Heart left ventricle (tissue), 16 donors: ENCODE results near the gene TGM4. TPM values are rescaled to one million over a fixed set of nuclear protein-coding genes. Genes with fewer than 3 reads are reported as not detected.

Experiments used
- ATAC-seq, 4 donors: fragments of 200-7000 bp; cut with Tn5 transposase; one replicate each; pipeline ENCODE4 v1.9.1; 2020 to 2022; ENCODE audit warnings: moderate library complexity in 4 of 4, mild to moderate bottlenecking in 3 of 4, moderate number of reproducible peaks in 1 of 4
- DNase-seq, 5 donors: peaks; one replicate each; pipeline ENCODE4 v3.0.0-alpha.2; 2020
- H3K27ac ChIP-seq, 12 donors: fragments of 200-600 bp; sonication (generic) in 4 of 12; one replicate each; pipeline versions ENCODE4 v1.5.0 to v1.8.0; 2016 to 2022; ENCODE audit warnings: mild to moderate bottlenecking in 2 of 12
- H3K27me3 ChIP-seq, 9 donors: fragments of 200-600 bp; sonication (generic) in 2 of 9; one replicate each; pipeline versions ENCODE4 v1.5.1 to v1.8.0; 2016 to 2022; ENCODE audit warnings: mild to moderate bottlenecking in 3 of 9
- H3K36me3 ChIP-seq, 9 donors: fragments of 200-600 bp; sonication (generic) in 2 of 9; one replicate each; pipeline versions ENCODE4 v1.5.0 to v1.8.0; 2018 to 2022; ENCODE audit warnings: mild to moderate bottlenecking in 2 of 9
- H3K4me1 ChIP-seq, 12 donors: fragments of 200-600 bp; sonication (generic) in 4 of 12; one replicate each; pipeline versions ENCODE4 v1.5.0 to v1.8.0; 2016 to 2022; ENCODE audit warnings: mild to moderate bottlenecking in 3 of 12
- H3K4me3 ChIP-seq, 12 donors: fragments of 200-600 bp; sonication (generic) in 4 of 12; one replicate each; pipeline versions ENCODE4 v1.5.0 to v1.8.0; 2017 to 2022; ENCODE audit warnings: mild to moderate bottlenecking in 9 of 12, moderate library complexity in 4 of 12
- H3K9me3 ChIP-seq, 12 donors: fragments of 200-600 bp; sonication (generic) in 4 of 12; one replicate each; pipeline versions ENCODE4 v1.5.0 to v1.8.0; 2016 to 2022; ENCODE audit warnings: mild to moderate bottlenecking in 1 of 12
- CTCF ChIP-seq, 12 donors: fragments of 200-600 bp; sonication (generic) in 4 of 12; IDR thresholded peaks; one replicate each; pipeline versions ENCODE4 v1.5.0 to v1.8.0; 2018 to 2022; ENCODE audit warnings: antibody characterized with exemption in 12 of 12, mild to moderate bottlenecking in 5 of 12
- POLR2A ChIP-seq, 2 donors: fragments of 450-650 bp; IDR thresholded peaks; one replicate each; pipeline ENCODE4 v1.6.1; 2017; ENCODE audit warnings: antibody characterized with exemption in 2 of 2, mild to moderate bottlenecking in 2 of 2, moderate library complexity in 2 of 2
- WGBS, 4 donors: extraction: QIAGEN DNeasy Blood & Tissue Kit in 2 of 4; methylation state at CpG; one replicate each; pipeline versions ENCODE4 v1.1.5 to v1.1.7; 2013 to 2018; 5-methylcytosine and 5-hydroxymethylcytosine counted together
- intact Hi-C, 10 donors: fragments of 100-400 bp; cut with DNase I; formaldehyde crosslinking; loops; one replicate each; pipeline versions ENCODE4 v1.11.1 to v1.14.2; 2022
- polyA plus RNA-seq, 2 donors: library from polyadenylated mRNA; stranded (reverse); fragments of 200-250 nt; gene quantifications; one replicate each; pipeline ENCODE4 v1.2.3, GENCODE V29; 2013
- total RNA-seq, 9 donors: library from RNA; depleted of rRNA in 2 of 9; stranded (reverse); fragments of >200 nt in 2 of 9; fragmentation: NEBNext Ultra II Directional in 3 of 9; extraction: Animal tissue kit (Norgen Biotek cat#: 25700) in 3 of 9; gene quantifications; one replicate each; pipeline versions ENCODE4 v1.1.0 to v1.2.4, GENCODE V29; 2016 to 2023
- donor health status: ischemic (EF 13 %, LVEDD 7.1; RV severe dilation, severe dysfunction).
- donor health status: healthy with polysubstance abuse.
- donor health status: DM: no; HTN: yes; CAD: no.
- donor health status: DM: no; HTN: no; CAD: no.
- donor health status: ischemic (EF 25% LVEDD 6.9; RV normal size, moderate dysfunction).
- donor health status: ischemic (EF 25% LVEDD 5.7; RV mildly dilated, moderate dysfunction).
- donor health status: healthy.
- donor health status: DM: yes; HTN: yes; CAD: no.
- donor health status: ischemic (EF 35%, LVEDD 5.7; RV mildly dilated, moderate dysfunction).
- donor health status: nonischemic (EF 11% LVEDD 7.7; RV severe dilation, severe dysfunction).
- donor health status: DM: yes; HTN: yes; CAD: no.
- donor health status: PGD.
- donor health status: ischemic (EF 29% LVEDD 5.4; RV normal size, mild dysfunction).
- donor health status: nonischemic (EF 23%, LVEDD 6.1; RV moderate dilation, normal function).

The TGM4 gene
- total and polyA plus RNA-seq, 11 donors: 0.66 TPM; not detected in 10

- no peak for DNase-seq
- intact Hi-C loops: no loop called here
- Histone ChIP-seq H3K36me3 (peaks cover 0 to 79% (median 66%) of the 10 kb centered on the region in 9 donors), H3K9me3 (no peaks in the 10 kb centered on the region), H3K27ac (no peak overlapping the region), H3K27me3 (no peaks in the 10 kb centered on the region), H3K4me1 (peaks cover 0 to 7% (median 0%) of the 10 kb centered on the region in 12 donors), H3K4me3 (no peak overlapping the region)
- WGBS, 4 donors: 46 to 73% (median 70%) methylated on average over 2 of the region's 2 CpGs
- TF ChIP-seq POLR2A (IDR thresholded peaks at IDR 0.05) (no peak), CTCF (IDR thresholded peaks at IDR 0.05) (no peak)
- no peak for ATAC-seq
Observed at GRCh38 chr3:44932271-44932670, 57.9 kb downstream of the TGM4 start.

GRCh38 chr3:44932986-44933944 is 58.9 kb downstream of the TGM4 start:
- intact Hi-C loops: no loop called here
- peaks cover 0 to 79% (median 66%) of the 10 kb centered on the region in 9 donors for H3K36me3 ChIP-seq
- H3K27me3 ChIP-seq: no peaks in the 10 kb centered on the region
- no peak overlapping the region for H3K4me3 ChIP-seq
- ATAC-seq (peak in 1 of 4 donors; percentile 16), DNase-seq (no peak)
- peaks cover 0 to 7% (median 0%) of the 10 kb centered on the region in 12 donors for H3K4me1 ChIP-seq
- 85 to 88% (median 87%) methylated on average over 8 to 14 of the region's 14 CpGs for WGBS, 4 donors
- no peak overlapping the region for H3K27ac ChIP-seq
- no peak for TF ChIP-seq CTCF (IDR thresholded peaks at IDR 0.05)
- TF ChIP-seq POLR2A (IDR thresholded peaks at IDR 0.05): no peak
- no peaks in the 10 kb centered on the region for H3K9me3 ChIP-seq

- ATAC-seq (peak in 3 of 4 donors; percentile 55 to 82 (median 79)), DNase-seq (no peak)
- no peak overlapping the region for H3K4me3 ChIP-seq
- H3K27ac ChIP-seq: peak overlapping the region in 4 of 12 donors; percentile 27 to 40 (median 34)
- H3K9me3 ChIP-seq: no peaks in the 10 kb centered on the region
- TF ChIP-seq CTCF (IDR thresholded peaks at IDR 0.05) (no peak), POLR2A (IDR thresholded peaks at IDR 0.05) (no peak)
- H3K4me1 ChIP-seq: peaks cover 0 to 21% (median 12%) of the 10 kb centered on the region in 12 donors
- no peaks in the 10 kb centered on the region for H3K27me3 ChIP-seq
- peaks cover 0 to 86% (median 65%) of the 10 kb centered on the region in 9 donors for H3K36me3 ChIP-seq
- intact Hi-C loops: no loop called here
- 25 to 44% (median 33%) methylated on average over 6 of the region's 6 CpGs for WGBS, 4 donors
Observed at GRCh38 chr3:44939581-44940036, 65.2 kb downstream of the TGM4 start.

- no peak overlapping the region for H3K4me3 ChIP-seq
- no peak for DNase-seq
- WGBS, 4 donors: 85 to 97% (median 92%) methylated on average over 9 of the region's 9 CpGs
- H3K27ac ChIP-seq: no peak overlapping the region
- ATAC-seq: no peak
- peaks cover 0 to 82% (median 67%) of the 10 kb centered on the region in 9 donors for H3K36me3 ChIP-seq
- peaks cover 0 to 24% (median 12%) of the 10 kb centered on the region in 12 donors for H3K4me1 ChIP-seq
- no peaks in the 10 kb centered on the region for H3K9me3 ChIP-seq
- intact Hi-C loops: no loop called here
- no peaks in the 10 kb centered on the region for H3K27me3 ChIP-seq
- TF ChIP-seq CTCF (IDR thresholded peaks at IDR 0.05) (no peak), POLR2A (IDR thresholded peaks at IDR 0.05) (no peak)
Observed at GRCh38 chr3:44942202-44942921, 68.0 kb downstream of the TGM4 start.
